Osteoblast (primary cell): ENCODE data around the gene EML4. TPM values are rescaled to one million over a fixed set of nuclear protein-coding genes. Genes with fewer than 3 reads are reported as not detected.

Source experiments
- DNase-seq: peaks from one replicate; pipeline ENCODE4 v3.0.0; 2011; ENCODE audit warnings: low spot score, mixed read lengths; ENCODE audit not compliant: insufficient read length; ENCODE audit errors: missing footprints
- H2AFZ ChIP-seq: 2 replicates; pipeline ENCODE4 v1.6.0; 2011; ENCODE audit warnings: mild to moderate bottlenecking, low read length
- H3K27ac ChIP-seq: 2 replicates; pipeline ENCODE4 v1.5.1; 2011; ENCODE audit warnings: mild to moderate bottlenecking, low read depth, low read length, moderate library complexity
- H3K27me3 ChIP-seq: 2 replicates; pipeline ENCODE4 v1.6.0; 2012; ENCODE audit warnings: mild to moderate bottlenecking, control low read depth, inconsistent platforms, low read length, moderate library complexity; ENCODE audit not compliant: insufficient read depth
- H3K36me3 ChIP-seq: 2 replicates; pipeline ENCODE4 v1.5.1; 2011; ENCODE audit warnings: mild to moderate bottlenecking, low read length, control low read depth, moderate library complexity; ENCODE audit not compliant: insufficient read depth
- H3K4me1 ChIP-seq: 2 replicates; pipeline ENCODE4 v1.5.1; 2011; ENCODE audit warnings: mild to moderate bottlenecking, low read length, control low read depth, moderate library complexity; ENCODE audit not compliant: insufficient read depth
- H3K4me2 ChIP-seq: 2 replicates; pipeline ENCODE4 v1.6.0; 2011; ENCODE audit warnings: mild to moderate bottlenecking, low read length; ENCODE audit not compliant: insufficient read depth
- H3K4me3 ChIP-seq: fragments of 200-600 bp; sonication (generic); 3 replicates; pipeline ENCODE4 v1.5.1; 2012; ENCODE audit warnings: mild to moderate bottlenecking, low read length, inconsistent platforms; ENCODE audit not compliant: insufficient read depth
- H3K79me2 ChIP-seq: 2 replicates; pipeline ENCODE4 v1.6.0; 2012; ENCODE audit warnings: mild to moderate bottlenecking, low read length, control low read depth, inconsistent platforms; ENCODE audit not compliant: insufficient read depth
- H3K9me3 ChIP-seq: 2 replicates; pipeline ENCODE4 v1.5.1; 2011; ENCODE audit warnings: low read depth, low read length, control low read depth
- H4K20me1 ChIP-seq: 2 replicates; pipeline ENCODE4 v1.6.0; 2012; ENCODE audit warnings: mild to moderate bottlenecking, low read length, control low read depth; ENCODE audit not compliant: insufficient read depth
- total RNA-seq: library from RNA; depleted of rRNA; stranded (reverse); fragments of >200 nt; gene quantifications from 2 replicates; pipeline ENCODE4 v1.2.3, GENCODE V29; 2012
- TF ChIP-seq, protein P1 (sequence below): IDR thresholded peaks from 2 replicates; pipeline ENCODE4 v1.5.1; 2011; ENCODE audit warnings: mild to moderate bottlenecking, low read depth, low read length, moderate library complexity; ENCODE audit errors: extremely low read depth

Gene EML4
- total RNA-seq, 1 donor = 91.9 TPM

DNA sequence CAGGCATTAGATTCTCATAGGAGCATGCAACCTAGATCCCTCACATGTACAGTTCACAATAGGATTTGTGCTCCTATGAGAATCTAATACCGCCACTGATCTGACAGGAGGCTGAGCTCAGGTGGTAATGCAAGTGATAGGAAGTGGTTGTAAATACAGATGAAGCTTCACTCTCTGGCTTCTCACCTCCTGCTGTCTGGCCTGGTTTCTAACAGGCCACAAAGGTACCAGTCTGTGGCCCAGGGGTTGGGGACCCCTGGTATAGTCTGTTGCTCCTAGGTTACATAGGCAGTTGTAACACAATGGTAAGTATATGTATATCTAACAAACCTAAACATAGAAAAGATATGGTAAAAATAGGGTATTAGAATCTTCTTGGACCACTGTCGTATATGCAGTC, 81.8 kb downstream of the EML4 start:
- no peak overlapping the region for H2AFZ ChIP-seq
- H3K27me3 ChIP-seq = no peaks in the 10 kb centered on the region
- H3K4me2 ChIP-seq = no peak overlapping the region
- H3K9me3 ChIP-seq = no peaks in the 10 kb centered on the region
- no peak overlapping the region for H3K27ac ChIP-seq
- TF ChIP-seq, protein P1, sequence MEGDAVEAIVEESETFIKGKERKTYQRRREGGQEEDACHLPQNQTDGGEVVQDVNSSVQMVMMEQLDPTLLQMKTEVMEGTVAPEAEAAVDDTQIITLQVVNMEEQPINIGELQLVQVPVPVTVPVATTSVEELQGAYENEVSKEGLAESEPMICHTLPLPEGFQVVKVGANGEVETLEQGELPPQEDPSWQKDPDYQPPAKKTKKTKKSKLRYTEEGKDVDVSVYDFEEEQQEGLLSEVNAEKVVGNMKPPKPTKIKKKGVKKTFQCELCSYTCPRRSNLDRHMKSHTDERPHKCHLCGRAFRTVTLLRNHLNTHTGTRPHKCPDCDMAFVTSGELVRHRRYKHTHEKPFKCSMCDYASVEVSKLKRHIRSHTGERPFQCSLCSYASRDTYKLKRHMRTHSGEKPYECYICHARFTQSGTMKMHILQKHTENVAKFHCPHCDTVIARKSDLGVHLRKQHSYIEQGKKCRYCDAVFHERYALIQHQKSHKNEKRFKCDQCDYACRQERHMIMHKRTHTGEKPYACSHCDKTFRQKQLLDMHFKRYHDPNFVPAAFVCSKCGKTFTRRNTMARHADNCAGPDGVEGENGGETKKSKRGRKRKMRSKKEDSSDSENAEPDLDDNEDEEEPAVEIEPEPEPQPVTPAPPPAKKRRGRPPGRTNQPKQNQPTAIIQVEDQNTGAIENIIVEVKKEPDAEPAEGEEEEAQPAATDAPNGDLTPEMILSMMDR = no peak
- peaks cover 7% of the 10 kb centered on the region for H3K36me3 ChIP-seq
- no peaks in the 10 kb centered on the region for H4K20me1 ChIP-seq
- H3K79me2 ChIP-seq = peaks cover 9% of the 10 kb centered on the region
- H3K4me1 ChIP-seq = no peaks in the 10 kb centered on the region
- DNase-seq = no peak
- H3K4me3 ChIP-seq = no peak overlapping the region

DNA sequence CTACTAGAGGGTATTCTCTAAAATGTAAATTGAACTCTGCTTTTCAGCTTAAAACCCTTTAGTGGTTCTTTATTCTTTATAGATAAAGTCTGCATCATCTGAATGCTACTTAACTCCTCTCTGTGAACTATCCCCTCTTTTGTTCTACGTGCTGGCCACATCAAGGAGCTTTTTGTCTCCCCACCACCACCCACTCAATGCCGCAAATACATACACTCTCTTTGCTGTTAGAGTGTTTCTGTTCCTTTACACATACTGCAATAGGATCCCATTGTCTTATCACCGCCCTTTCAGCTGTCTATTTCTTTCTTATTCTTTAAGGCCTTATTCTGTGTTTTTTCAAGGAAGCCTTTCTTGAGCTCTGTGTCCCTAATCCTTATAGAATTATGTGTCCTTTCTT, 83.3 kb downstream of the EML4 start:
- Histone ChIP-seq H3K79me2 (peaks cover 9% of the 10 kb centered on the region), H2AFZ (no peak overlapping the region), H3K4me1 (no peaks in the 10 kb centered on the region), H3K36me3 (no peaks in the 10 kb centered on the region), H3K4me2 (no peak overlapping the region), H3K27me3 (no peaks in the 10 kb centered on the region), H3K27ac (no peak overlapping the region), H3K9me3 (no peaks in the 10 kb centered on the region), H3K4me3 (no peak overlapping the region), H4K20me1 (no peaks in the 10 kb centered on the region)
- no peak for DNase-seq
- TF ChIP-seq, protein P1 = no peak

DNA sequence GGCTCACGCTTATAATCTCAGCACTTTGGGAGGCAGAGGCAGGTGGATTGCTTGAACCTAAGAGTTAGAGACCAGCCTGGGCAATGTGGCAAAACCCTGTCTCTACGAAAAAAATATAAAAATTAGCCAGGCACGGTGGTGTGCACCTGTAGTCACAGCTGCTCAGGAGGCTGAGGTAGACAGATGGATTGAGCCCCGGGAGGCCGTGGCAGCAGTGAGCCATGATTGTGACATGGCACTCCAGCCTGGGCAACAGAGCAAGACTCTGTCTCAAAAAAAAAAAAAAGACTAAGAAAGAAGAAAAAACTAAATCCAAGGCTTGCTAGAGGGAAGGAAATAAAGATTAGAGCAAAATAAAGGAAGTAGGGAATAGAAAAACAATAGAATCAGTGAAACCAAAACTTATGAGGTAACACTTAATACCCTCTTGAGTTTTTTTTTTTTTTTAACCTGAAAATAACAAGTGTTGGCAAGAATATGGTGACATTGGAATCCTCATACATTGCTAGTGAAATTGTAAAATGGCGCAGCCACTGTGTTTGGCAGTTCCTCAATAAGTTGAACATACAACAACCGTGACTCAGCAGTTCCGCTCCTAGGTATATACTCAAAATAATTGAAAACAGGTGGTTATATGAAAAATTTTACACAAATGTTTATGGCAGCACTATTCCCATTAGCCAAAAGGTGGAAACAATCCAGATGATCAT, 85.2 kb downstream of the EML4 start:
- Histone ChIP-seq H3K79me2 (peaks cover 7% of the 10 kb centered on the region), H3K36me3 (peaks cover 7% of the 10 kb centered on the region), H3K27me3 (no peaks in the 10 kb centered on the region), H2AFZ (no peak overlapping the region), H3K9me3 (no peaks in the 10 kb centered on the region), H3K4me3 (no peak overlapping the region), H4K20me1 (no peaks in the 10 kb centered on the region), H3K4me2 (no peak overlapping the region), H3K4me1 (no peaks in the 10 kb centered on the region), H3K27ac (no peak overlapping the region)
- TF ChIP-seq, protein P1 = no peak
- DNase-seq = no peak

DNA sequence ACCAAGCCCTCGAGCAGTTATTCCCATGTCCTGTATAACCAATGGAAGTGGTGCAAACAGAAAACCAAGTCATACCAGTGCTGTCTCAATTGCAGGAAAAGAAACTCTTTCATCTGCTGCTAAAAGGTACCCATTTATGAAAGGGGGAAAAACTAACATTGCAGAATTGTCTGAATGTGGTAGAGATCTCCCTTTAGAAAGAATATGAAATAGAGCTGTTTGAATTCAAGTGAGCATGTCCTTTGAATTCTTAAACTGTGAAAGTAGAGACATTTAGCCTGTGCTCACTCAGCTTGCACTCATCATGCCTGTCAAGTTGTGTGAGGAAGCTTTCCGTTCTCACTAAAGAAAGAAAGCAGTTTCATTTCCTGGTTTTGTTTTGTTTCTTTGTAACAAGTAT, 87.4 kb downstream of the EML4 start:
- H3K4me2 ChIP-seq = no peak overlapping the region
- no peaks in the 10 kb centered on the region for H3K4me1 ChIP-seq
- no peak overlapping the region for H3K27ac ChIP-seq
- no peak for DNase-seq
- peaks cover 9% of the 10 kb centered on the region for H3K36me3 ChIP-seq
- no peaks in the 10 kb centered on the region for H3K79me2 ChIP-seq
- TF ChIP-seq, protein P1 = no peak
- H3K4me3 ChIP-seq = no peak overlapping the region
- no peaks in the 10 kb centered on the region for H3K9me3 ChIP-seq
- H4K20me1 ChIP-seq = no peaks in the 10 kb centered on the region
- no peaks in the 10 kb centered on the region for H3K27me3 ChIP-seq
- H2AFZ ChIP-seq = no peak overlapping the region
